GM23338 (cell line): ENCODE measurements around the gene EHD2. TPM values are rescaled to one million over a fixed set of nuclear protein-coding genes. Genes with fewer than 3 reads are reported as not detected.
"Not testable (repeated sequence)": the region's sequence is repeated elsewhere in the genome, so short reads cannot be mapped to it uniquely, and the experiment has no call there.

Source experiments
- ATAC-seq: fragments of 200-7000 bp; cut with Tn5 transposase; 3 replicates; pipeline ENCODE4 v1.9.1; 2020
- DNase-seq: peaks from one replicate; pipeline ENCODE4 v3.0.0-alpha.2; 2015; ENCODE audit warnings: low spot score
- H2AFZ ChIP-seq: fragments of 200-600 bp; sonication (generic); 2 replicates; pipeline ENCODE4 v1.8.0; 2016; ENCODE audit warnings: antibody characterized with exemption, mild to moderate bottlenecking, moderate library complexity
- H3F3A ChIP-seq: fragments of 200-600 bp; sonication (generic); replicated peaks from 2 replicates; pipeline ENCODE4 v1.8.0; 2017; ENCODE audit warnings: antibody characterized with exemption, mixed run types, low read depth
- H3K27ac ChIP-seq: fragments of 200-600 bp; sonication (generic); 2 replicates; pipeline ENCODE4 v1.6.1; 2016; ENCODE audit warnings: low read depth
- H3K27me3 ChIP-seq: fragments of 200-600 bp; sonication (generic); 2 replicates; pipeline ENCODE4 v1.8.0; 2016; ENCODE audit warnings: mild to moderate bottlenecking, mixed run types, moderate library complexity; ENCODE audit not compliant: insufficient read depth
- H3K36me3 ChIP-seq: fragments of 200-600 bp; sonication (generic); 2 replicates; pipeline ENCODE4 v1.8.0; 2016; ENCODE audit warnings: mild to moderate bottlenecking; ENCODE audit not compliant: insufficient read depth
- H3K4me1 ChIP-seq: fragments of 200-600 bp; sonication (generic); 2 replicates; pipeline ENCODE4 v1.8.0; 2016; ENCODE audit warnings: mild to moderate bottlenecking, moderate library complexity; ENCODE audit not compliant: insufficient read depth
- H3K4me2 ChIP-seq: fragments of 200-600 bp; sonication (generic); 2 replicates; pipeline ENCODE4 v1.7.1; 2017; ENCODE audit warnings: mixed run types
- H3K4me3 ChIP-seq: fragments of 200-600 bp; sonication (generic); 2 replicates; pipeline ENCODE4 v1.6.1; 2016; ENCODE audit warnings: mixed run types
- H3K79me2 ChIP-seq: fragments of 200-600 bp; sonication (generic); replicated peaks from 2 replicates; pipeline ENCODE4 v1.8.0; 2017; ENCODE audit warnings: mild to moderate bottlenecking; ENCODE audit not compliant: insufficient read depth
- H3K9me2 ChIP-seq: fragments of 200-600 bp; sonication (generic); 2 replicates; pipeline ENCODE4 v1.8.0; 2017; ENCODE audit not compliant: insufficient read depth
- H4K20me1 ChIP-seq: fragments of 200-600 bp; sonication (generic); replicated peaks from 2 replicates; pipeline ENCODE4 v1.8.0; 2017; ENCODE audit warnings: mild to moderate bottlenecking; ENCODE audit not compliant: insufficient read depth
- H3K27ac Mint-ChIP-seq: 2 replicates; pipeline ENCODE4 v1.8.0; 2020; ENCODE audit warnings: inconsistent platforms, mild to moderate bottlenecking, moderate library complexity, mixed read lengths
- H3K27me3 Mint-ChIP-seq: 3 replicates; pipeline ENCODE4 v1.8.0; 2022; ENCODE audit warnings: low read depth, mild to moderate bottlenecking, moderate library complexity, mixed read lengths, inconsistent platforms; ENCODE audit not compliant: insufficient read depth, poor library complexity
- H3K36me3 Mint-ChIP-seq: 3 replicates; pipeline ENCODE4 v1.8.0; 2021; ENCODE audit warnings: low read depth, mild to moderate bottlenecking, inconsistent platforms, moderate library complexity, mixed read lengths
- H3K4me1 Mint-ChIP-seq: 3 replicates; pipeline ENCODE4 v1.8.0; 2020; ENCODE audit warnings: mild to moderate bottlenecking, inconsistent platforms, mixed read lengths
- H3K4me3 Mint-ChIP-seq: 3 replicates; pipeline ENCODE4 v1.8.0; 2021; ENCODE audit warnings: moderate library complexity, mild to moderate bottlenecking, inconsistent platforms, mixed read lengths
- H3K9me3 Mint-ChIP-seq: 3 replicates; pipeline ENCODE4 v1.8.0; 2020; ENCODE audit warnings: moderate library complexity, mild to moderate bottlenecking, inconsistent platforms, mixed read lengths
- CREB1 ChIP-seq: fragments of 250-450 bp; sonication (Bioruptor Pico); IDR thresholded peaks from 2 replicates; pipeline ENCODE4 v1.5.0; 2020; ENCODE audit warnings: low read depth, mild to moderate bottlenecking, moderate library complexity
- ETS1 ChIP-seq: IDR thresholded peaks from 2 replicates; pipeline ENCODE4 v1.6.1; 2016; ENCODE audit warnings: antibody characterized with exemption
- ZNF462 ChIP-seq: fragments of 250-450 bp; sonication (Bioruptor Pico); IDR thresholded peaks from 2 replicates; pipeline ENCODE4 v1.5.0; 2020; ENCODE audit warnings: mild to moderate bottlenecking, moderate library complexity
- polyA plus RNA-seq: library from polyadenylated mRNA; unstranded; fragments of >200 nt; fragmentation: Nextera tagmentation; extraction: Ambion mirVana; gene quantifications from 2 replicates; pipeline ENCODE4 v1.2.1, GENCODE V29; 2016
- total RNA-seq: library from RNA; depleted of rRNA; stranded (reverse); fragments of >200 nt; shearing (Covaris generic); gene quantifications from 2 replicates; pipeline ENCODE4 v1.2.3, GENCODE V29; 2014

EHD2 gene
- total and polyA plus RNA-seq, 2 experiments from 2014 or later: 6.6 to 10.8 TPM

- Histone ChIP-seq H3K4me1 (0 out of 2 replicates have a peak, but pooled peaks cover 18% of the 10 kb centered on the region), H3K27me3 (no peaks in the 10 kb centered on the region), H4K20me1 (peaks cover 7% of the 10 kb centered on the region; the same call in 1 of the 2 replicates), H3K36me3 (peaks cover 10% of the 10 kb centered on the region; the same call in 1 of the 2 replicates), H3K27ac (peak overlapping the region; percentile 83; the same call in 1 of the 2 replicates), H3K9me2 (no peaks in the 10 kb centered on the region), H3K4me3 (no peak overlapping the region), H3F3A (peaks cover 36% of the 10 kb centered on the region; the same call in 1 of the 2 replicates), H3K79me2 (0 out of 2 replicates have a peak, but pooled peaks cover 4% of the 10 kb centered on the region), H2AFZ (no peak overlapping the region), H3K4me2 (no peak overlapping the region)
- TF ChIP-seq CREB1 (CRISPR knock-in tag) (no peak), ETS1 (no peak), ZNF462 (CRISPR knock-in tag) (no peak)
- Mint-ChIP-seq H3K9me3 (peaks cover 2% of the 10 kb centered on the region; the same call in 1 of the 3 replicates), H3K36me3 (peaks cover 48% of the 10 kb centered on the region), H3K27me3 (peaks cover 12% of the 10 kb centered on the region), H3K27ac (no peak overlapping the region), H3K4me1 (peaks cover 7% of the 10 kb centered on the region), H3K4me3 (no peak overlapping the region)
- DNase-seq (peak; percentile 49), ATAC-seq (no peak)
Observed at GRCh38 chr19:47786566-47786965, 73.3 kb downstream of the EHD2 start.

GRCh38 chr19:47787307-47787706 is 74.1 kb downstream of the EHD2 start:
- not testable (repeated sequence) for H3K27ac Mint-ChIP-seq, H4K20me1 ChIP-seq, H3K4me3 Mint-ChIP-seq, H3K79me2 ChIP-seq, H2AFZ ChIP-seq, H3K27me3 ChIP-seq, DNase-seq, ATAC-seq, H3K4me2 ChIP-seq, H3K9me2 ChIP-seq, H3K4me1 Mint-ChIP-seq, H3K36me3 ChIP-seq, H3K9me3 Mint-ChIP-seq, H3K4me3 ChIP-seq
- H3F3A ChIP-seq: peaks cover 30% of the 10 kb centered on the region; the same call in 1 of the 2 replicates
- H3K27ac ChIP-seq: peak overlapping the region; percentile 83; the same call in 1 of the 2 replicates
- H3K4me1 ChIP-seq: 0 out of 2 replicates have a peak, but pooled peaks cover 18% of the 10 kb centered on the region
- Mint-ChIP-seq H3K36me3 (peaks cover 41% of the 10 kb centered on the region), H3K27me3 (peaks cover 11% of the 10 kb centered on the region)

- Histone ChIP-seq H3K27ac (peak overlapping the region; percentile 87), H3F3A (peaks cover 16% of the 10 kb centered on the region; the same call in 1 of the 2 replicates), H3K4me1 (0 out of 2 replicates have a peak, but pooled peaks cover 18% of the 10 kb centered on the region), H3K4me2 (peak overlapping the region; percentile 67; the same call in 1 of the 2 replicates)
- H4K20me1 ChIP-seq, H3K36me3 ChIP-seq, DNase-seq, H3K9me2 ChIP-seq, H3K4me3 ChIP-seq, H3K4me3 Mint-ChIP-seq, H3K27ac Mint-ChIP-seq, H3K4me1 Mint-ChIP-seq, H3K27me3 ChIP-seq, H3K79me2 ChIP-seq, H2AFZ ChIP-seq: not testable (repeated sequence)
- peak; percentile 10; the same call in 2 of the 3 replicates for ATAC-seq
- peaks cover 13% of the 10 kb centered on the region; the same call in 2 of the 3 replicates for H3K9me3 Mint-ChIP-seq
- peaks cover 17% of the 10 kb centered on the region; the same call in 2 of the 3 replicates for H3K36me3 Mint-ChIP-seq
- peaks cover 11% of the 10 kb centered on the region for H3K27me3 Mint-ChIP-seq
Observed at GRCh38 chr19:47789811-47790210, 76.6 kb downstream of the EHD2 start.
